Osteocyte (in vitro differentiated cells): ENCODE results near the gene FXN. TPM values are rescaled to one million over a fixed set of nuclear protein-coding genes. Genes with fewer than 3 reads are reported as not detected.

Experiments
- DNase-seq: peaks from one replicate; pipeline ENCODE4 v3.0.0; 2021; ENCODE audit warnings: mixed read lengths; ENCODE audit not compliant: unreplicated experiment; ENCODE audit errors: extremely low spot score
- H3K27ac Mint-ChIP-seq: one replicate; pipeline ENCODE4 v1.8.0; 2021; ENCODE audit warnings: mild to moderate bottlenecking, mixed read lengths; ENCODE audit not compliant: unreplicated experiment
- H3K27me3 Mint-ChIP-seq: one replicate; pipeline ENCODE4 v1.8.0; 2021; ENCODE audit warnings: mixed read lengths; ENCODE audit not compliant: unreplicated experiment
- H3K36me3 Mint-ChIP-seq: one replicate; pipeline ENCODE4 v1.8.0; 2021; ENCODE audit warnings: mixed read lengths; ENCODE audit not compliant: unreplicated experiment
- H3K4me1 Mint-ChIP-seq: one replicate; pipeline ENCODE4 v1.8.0; 2021; ENCODE audit warnings: mixed read lengths; ENCODE audit not compliant: unreplicated experiment
- H3K4me3 Mint-ChIP-seq: one replicate; pipeline ENCODE4 v1.8.0; 2021; ENCODE audit warnings: mild to moderate bottlenecking, moderate library complexity, mixed read lengths; ENCODE audit not compliant: unreplicated experiment
- H3K9me3 Mint-ChIP-seq: one replicate; pipeline ENCODE4 v1.8.0; 2021; ENCODE audit warnings: mixed read lengths; ENCODE audit not compliant: unreplicated experiment
- CTCF ChIP-seq: fragments of 200-600 bp; sonication (generic); IDR thresholded peaks from 2 replicates; pipeline ENCODE4 v1.5.0; 2021; ENCODE audit warnings: antibody characterized with exemption, mild to moderate bottlenecking, moderate library complexity
- total RNA-seq: library from RNA; stranded (reverse); gene quantifications from 2 replicates; pipeline ENCODE4 v1.2.1, GENCODE V29; 2021

FXN gene
- total RNA-seq, 1 donor from 2014 or later = 9.8 TPM

DNA sequence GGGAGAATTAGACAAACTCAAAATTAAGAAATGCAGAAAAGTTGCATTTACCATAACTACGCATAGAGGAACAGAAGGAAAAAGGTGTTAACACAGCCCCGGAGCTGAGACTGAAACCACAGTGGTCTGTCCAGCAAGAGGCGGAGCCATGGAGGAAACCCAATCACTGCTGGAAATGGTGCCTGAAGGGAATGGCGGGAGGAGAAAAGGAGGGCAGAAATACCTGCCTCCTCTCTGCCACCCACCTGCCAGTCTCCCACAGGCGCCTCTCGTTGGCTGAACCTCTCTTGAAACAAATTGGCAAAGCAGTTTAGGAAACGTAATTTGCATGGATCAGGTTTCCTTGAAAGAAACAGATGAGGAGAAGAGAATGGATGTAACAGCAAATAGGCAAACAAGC, 11.9 kb upstream of the FXN start:
- no peaks in the 10 kb centered on the region for H3K4me1 Mint-ChIP-seq
- H3K4me3 Mint-ChIP-seq = no peak overlapping the region
- no peak overlapping the region for H3K27ac Mint-ChIP-seq
- no peaks in the 10 kb centered on the region for H3K36me3 Mint-ChIP-seq
- no peak for TF ChIP-seq CTCF
- no peak for DNase-seq
- H3K9me3 Mint-ChIP-seq = no peaks in the 10 kb centered on the region
- peaks cover 37% of the 10 kb centered on the region for H3K27me3 Mint-ChIP-seq

DNA sequence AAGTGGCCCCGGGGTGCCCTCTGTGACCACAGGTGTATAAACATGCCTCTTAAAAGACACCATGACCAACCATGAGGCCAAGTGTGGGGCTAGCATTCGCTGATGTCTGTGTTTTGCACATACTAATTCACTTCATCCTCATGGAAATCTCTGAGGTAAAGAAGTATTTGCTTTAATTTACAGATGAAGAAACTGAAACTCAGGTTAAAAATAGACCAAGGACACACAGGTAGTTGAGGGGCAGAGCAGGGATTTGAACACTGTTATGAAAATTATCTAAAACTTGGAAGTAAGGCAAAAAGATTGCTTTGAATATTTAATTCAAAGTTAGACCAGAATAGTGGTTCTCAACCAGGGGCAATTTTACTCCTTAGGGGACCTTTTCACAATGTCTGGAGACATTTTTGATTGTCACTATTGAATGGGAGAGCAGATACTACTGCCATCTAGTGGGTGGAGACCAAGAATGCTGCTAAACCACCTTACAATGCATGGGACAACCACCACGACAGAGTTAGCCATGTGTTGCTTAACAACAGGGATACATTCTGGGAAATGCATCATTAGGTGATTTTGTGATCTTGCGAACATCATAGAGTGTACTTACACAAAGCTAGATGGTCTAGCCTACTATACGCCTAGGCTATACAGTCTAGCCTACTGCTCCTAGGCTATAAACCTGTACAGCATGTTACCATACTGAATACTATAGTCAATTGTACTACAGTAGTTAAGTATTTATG, 8.0 kb upstream of the FXN start:
- Mint-ChIP-seq H3K27ac (no peak overlapping the region), H3K9me3 (peaks cover 7% of the 10 kb centered on the region), H3K36me3 (no peaks in the 10 kb centered on the region), H3K4me1 (no peaks in the 10 kb centered on the region), H3K27me3 (peaks cover 26% of the 10 kb centered on the region), H3K4me3 (no peak overlapping the region)
- no peak for DNase-seq
- peak; percentile 88 for TF ChIP-seq CTCF

DNA sequence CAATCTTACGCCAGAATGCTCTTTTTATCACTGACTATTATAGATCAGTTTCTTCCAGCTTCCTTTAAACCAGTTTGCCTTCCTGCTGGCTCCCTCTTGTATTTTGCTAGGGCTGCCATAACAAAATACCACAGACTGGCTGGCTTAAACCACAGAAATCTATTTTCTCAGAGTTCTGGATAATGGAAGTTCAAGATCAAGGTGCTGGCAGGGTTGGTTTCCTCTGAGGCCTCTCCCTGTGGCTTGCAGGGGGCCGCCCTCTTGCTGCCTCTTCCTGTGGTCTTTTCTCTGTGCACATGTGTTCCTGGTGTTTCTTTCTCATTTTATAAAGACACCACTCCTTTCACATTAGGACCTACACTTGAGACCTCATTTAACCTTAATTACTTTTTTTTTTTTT, 6.8 kb upstream of the FXN start:
- Mint-ChIP-seq H3K4me1 (no peaks in the 10 kb centered on the region), H3K4me3 (no peak overlapping the region), H3K27me3 (peaks cover 17% of the 10 kb centered on the region), H3K27ac (no peak overlapping the region), H3K36me3 (no peaks in the 10 kb centered on the region), H3K9me3 (peaks cover 7% of the 10 kb centered on the region)
- DNase-seq = no peak
- no peak for TF ChIP-seq CTCF

DNA sequence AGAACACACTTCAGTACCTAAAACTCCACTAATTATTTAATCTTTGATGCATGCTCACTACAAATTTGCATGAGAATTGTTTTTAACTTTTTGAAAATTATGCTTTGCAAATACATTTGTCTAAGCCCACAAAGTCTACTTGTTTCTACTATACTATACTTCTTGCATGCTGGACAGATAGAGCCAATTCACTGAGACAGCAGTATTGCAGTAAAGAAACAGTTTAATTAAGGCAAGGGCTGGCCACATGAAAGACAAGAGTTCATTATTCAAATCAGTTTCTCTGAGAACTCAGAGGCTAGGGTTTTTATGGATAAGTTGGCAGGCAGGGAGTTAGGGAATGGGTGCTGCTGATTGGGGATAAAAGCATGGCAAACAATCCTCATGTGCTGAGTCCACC, 6.0 kb upstream of the FXN start:
- H3K4me1 Mint-ChIP-seq = no peaks in the 10 kb centered on the region
- DNase-seq = no peak
- no peaks in the 10 kb centered on the region for H3K36me3 Mint-ChIP-seq
- peaks cover 7% of the 10 kb centered on the region for H3K9me3 Mint-ChIP-seq
- no peak overlapping the region for H3K4me3 Mint-ChIP-seq
- no peak overlapping the region for H3K27ac Mint-ChIP-seq
- TF ChIP-seq CTCF = no peak
- peaks cover 9% of the 10 kb centered on the region for H3K27me3 Mint-ChIP-seq

- Mint-ChIP-seq H3K27me3 (peaks cover 4% of the 10 kb centered on the region), H3K36me3 (no peaks in the 10 kb centered on the region), H3K4me3 (no peak overlapping the region), H3K9me3 (peaks cover 7% of the 10 kb centered on the region), H3K4me1 (peaks cover 4% of the 10 kb centered on the region), H3K27ac (no peak overlapping the region)
- DNase-seq = no peak
- no peak for TF ChIP-seq CTCF
Observed at GRCh38 chr9:69030851-69031645, 4.5 kb upstream of the FXN start.
